Stomach smooth muscle (tissue), 2 donors: ENCODE results near the gene MAST2.

Experiments used
- H3K27ac ChIP-seq: one replicate; pipeline ENCODE4 v1.7.0; 2013; ENCODE audit warnings: mild to moderate bottlenecking, low read length, inconsistent platforms
- H3K27me3 ChIP-seq, 2 donors: one replicate each; pipeline ENCODE4 v1.7.0; 2013; ENCODE audit warnings: low read length in 2 of 2; ENCODE audit not compliant: insufficient read depth in 2 of 2, control insufficient read depth in 1 of 2
- H3K36me3 ChIP-seq, 2 donors: one replicate each; pipeline ENCODE4 v1.7.0; 2013; ENCODE audit warnings: low read length in 2 of 2; ENCODE audit not compliant: control insufficient read depth in 2 of 2, insufficient read depth in 2 of 2
- H3K4me1 ChIP-seq: one replicate; pipeline ENCODE4 v1.7.0; 2013; ENCODE audit warnings: low read length; ENCODE audit not compliant: control insufficient read depth, insufficient read depth
- H3K4me3 ChIP-seq, 2 donors: one replicate each; pipeline ENCODE4 v1.7.0; 2013; ENCODE audit warnings: low read length in 2 of 2
- H3K9ac ChIP-seq, 2 donors: one replicate each; pipeline ENCODE4 v1.7.0; 2013; ENCODE audit warnings: low read length in 2 of 2, mild to moderate bottlenecking in 1 of 2
- H3K9me3 ChIP-seq, 2 donors: one replicate each; pipeline ENCODE4 v1.7.0; 2013; ENCODE audit warnings: low read length in 2 of 2; ENCODE audit not compliant: control insufficient read depth in 2 of 2
- donor health status: healthy.
- donor health status: Pancreatic carcinoma.

MAST2 gene

GRCh38 chr1:45803299-45803780 lies at the start of gene MAST2:
Gene MAST2, plus strand, starts transcription at chr1:45803612. Its CDS starts 284 bp downstream, at chr1:45803896.
- peak within 1 kb of the TSS; percentile 79 to 87 for H3K9ac ChIP-seq
- peak within 1 kb of the TSS; percentile 80 to 84 for H3K4me3 ChIP-seq
- no peaks in the 10 kb centered on the region for H3K27me3 ChIP-seq
- H3K4me1 ChIP-seq, result peaks cover 16% of the 10 kb centered on the region
- no peaks in the 10 kb centered on the region for H3K36me3 ChIP-seq
- no peaks in the 10 kb centered on the region for H3K9me3 ChIP-seq
- H3K27ac ChIP-seq, result peak within 1 kb of the TSS; percentile 82

GRCh38 chr1:45755697-45756096 lies 47.7 kb upstream of the MAST2 start:
- Histone ChIP-seq H3K4me1 (no peaks in the 10 kb centered on the region), H3K27me3 (no peaks in the 10 kb centered on the region), H3K9ac (no peak overlapping the region), H3K4me3 (no peak overlapping the region), H3K27ac (no peak overlapping the region), H3K9me3 (no peaks in the 10 kb centered on the region), H3K36me3 (no peaks in the 10 kb centered on the region)

- Histone ChIP-seq H3K9me3 (no peaks in the 10 kb centered on the region), H3K27ac (no peak overlapping the region), H3K9ac (no peak overlapping the region), H3K36me3 (no peaks in the 10 kb centered on the region), H3K4me1 (peaks cover 2% of the 10 kb centered on the region), H3K4me3 (no peak overlapping the region), H3K27me3 (no peaks in the 10 kb centered on the region)
Observed at GRCh38 chr1:45762291-45762690, 41.1 kb upstream of the MAST2 start.

- H3K9me3 ChIP-seq, result no peaks in the 10 kb centered on the region
- H3K4me3 ChIP-seq, result no peak overlapping the region
- peaks cover 2% of the 10 kb centered on the region for H3K4me1 ChIP-seq
- H3K36me3 ChIP-seq, result no peaks in the 10 kb centered on the region
- no peaks in the 10 kb centered on the region for H3K27me3 ChIP-seq
- H3K27ac ChIP-seq, result no peak overlapping the region
- no peak overlapping the region for H3K9ac ChIP-seq
Observed at GRCh38 chr1:45765999-45766792, 37.2 kb upstream of the MAST2 start.

- Histone ChIP-seq H3K9ac (no peak overlapping the region), H3K27ac (no peak overlapping the region), H3K36me3 (no peaks in the 10 kb centered on the region), H3K9me3 (no peaks in the 10 kb centered on the region), H3K27me3 (no peaks in the 10 kb centered on the region), H3K4me1 (peaks cover 2% of the 10 kb centered on the region), H3K4me3 (no peak overlapping the region)
Observed at GRCh38 chr1:45767035-45767434, 36.4 kb upstream of the MAST2 start.

GRCh38 chr1:45769261-45769932 lies 34.0 kb upstream of the MAST2 start:
- H3K36me3 ChIP-seq, result no peaks in the 10 kb centered on the region
- no peaks in the 10 kb centered on the region for H3K9me3 ChIP-seq
- peaks cover 2% of the 10 kb centered on the region for H3K4me1 ChIP-seq
- no peaks in the 10 kb centered on the region for H3K27me3 ChIP-seq
- H3K4me3 ChIP-seq, result no peak overlapping the region
- peak overlapping the region in 1 of 2 donors; percentile 14 for H3K9ac ChIP-seq
- H3K27ac ChIP-seq, result no peak overlapping the region

- no peaks in the 10 kb centered on the region for H3K4me1 ChIP-seq
- no peaks in the 10 kb centered on the region for H3K27me3 ChIP-seq
- H3K4me3 ChIP-seq, result no peak overlapping the region
- H3K27ac ChIP-seq, result no peak overlapping the region
- no peaks in the 10 kb centered on the region for H3K9me3 ChIP-seq
- H3K9ac ChIP-seq, result no peak overlapping the region
- no peaks in the 10 kb centered on the region for H3K36me3 ChIP-seq
Observed at GRCh38 chr1:45772971-45773370, 30.4 kb upstream of the MAST2 start.

GRCh38 chr1:45775794-45776193 lies 27.6 kb upstream of the MAST2 start:
- no peak overlapping the region for H3K4me3 ChIP-seq
- H3K9ac ChIP-seq, result no peak overlapping the region
- no peaks in the 10 kb centered on the region for H3K9me3 ChIP-seq
- no peak overlapping the region for H3K27ac ChIP-seq
- H3K4me1 ChIP-seq, result no peaks in the 10 kb centered on the region
- no peaks in the 10 kb centered on the region for H3K36me3 ChIP-seq
- H3K27me3 ChIP-seq, result no peaks in the 10 kb centered on the region

GRCh38 chr1:45785583-45785982 lies 17.8 kb upstream of the MAST2 start:
- Histone ChIP-seq H3K9ac (no peak overlapping the region), H3K9me3 (no peaks in the 10 kb centered on the region), H3K27me3 (no peaks in the 10 kb centered on the region), H3K4me1 (no peaks in the 10 kb centered on the region), H3K36me3 (no peaks in the 10 kb centered on the region), H3K4me3 (no peak overlapping the region), H3K27ac (no peak overlapping the region)

- H3K36me3 ChIP-seq, result no peaks in the 10 kb centered on the region
- H3K4me3 ChIP-seq, result no peak overlapping the region
- H3K27me3 ChIP-seq, result no peaks in the 10 kb centered on the region
- no peak overlapping the region for H3K27ac ChIP-seq
- no peaks in the 10 kb centered on the region for H3K9me3 ChIP-seq
- no peaks in the 10 kb centered on the region for H3K4me1 ChIP-seq
- no peak overlapping the region for H3K9ac ChIP-seq
Observed at GRCh38 chr1:45787905-45788304, 15.5 kb upstream of the MAST2 start.

- Histone ChIP-seq H3K36me3 (no peaks in the 10 kb centered on the region), H3K9me3 (no peaks in the 10 kb centered on the region), H3K4me1 (no peaks in the 10 kb centered on the region), H3K27me3 (peaks cover 0 to 3% of the 10 kb centered on the region in 2 donors), H3K27ac (no peak overlapping the region), H3K4me3 (no peak overlapping the region), H3K9ac (no peak overlapping the region)
Observed at GRCh38 chr1:45789601-45790000, 13.8 kb upstream of the MAST2 start.
